GM19193 (cell line): Measurements from ENCODE around the gene PRDM1.

Source experiments
- POLR2A ChIP-seq: IDR thresholded peaks from 4 replicates; pipeline ENCODE4 v1.6.1; 2011; ENCODE audit not compliant: insufficient read depth, insufficient read length; ENCODE audit errors: extremely low read depth

Gene PRDM1

DNA sequence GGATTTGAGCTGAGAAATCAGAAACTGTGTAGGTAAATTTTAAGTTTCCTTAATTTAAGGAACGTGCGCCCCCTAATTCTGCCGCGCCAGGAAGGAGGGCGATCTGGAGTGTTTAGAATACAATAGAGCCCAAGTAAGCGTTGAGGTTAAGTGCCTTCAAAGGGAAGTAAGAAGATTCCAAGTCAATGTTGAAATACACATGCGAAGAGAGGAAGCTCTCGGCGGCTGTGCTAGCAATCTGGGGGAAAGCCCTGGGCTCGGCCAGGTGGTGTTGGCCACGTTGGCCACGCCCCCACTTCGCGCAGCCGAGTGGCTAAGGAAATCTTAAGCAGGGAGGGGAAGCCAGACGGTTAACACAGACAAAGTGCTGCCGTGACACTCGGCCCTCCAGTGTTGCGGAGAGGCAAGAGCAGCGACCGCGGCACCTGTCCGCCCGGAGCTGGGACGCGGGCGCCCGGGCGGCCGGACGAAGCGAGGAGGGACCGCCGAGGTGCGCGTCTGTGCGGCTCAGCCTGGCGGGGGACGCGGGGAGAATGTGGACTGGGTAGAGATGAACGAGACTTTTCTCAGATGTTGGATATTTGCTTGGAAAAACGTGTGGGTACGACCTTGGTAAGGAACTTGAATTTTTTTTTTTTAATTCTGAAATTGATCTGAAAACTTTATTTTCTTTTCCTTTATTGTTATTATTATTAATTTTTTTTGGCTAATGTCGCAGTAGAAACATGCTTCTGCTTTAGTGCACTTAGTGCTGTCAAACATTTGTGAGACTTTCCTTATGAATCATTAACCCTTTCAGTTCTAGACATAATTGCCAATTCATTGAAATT, at the start of gene PRDM1:
PRDM1 (plus strand) TSS at position 353 of the 830 bp plus-strand sequence; CDS start at position 571, 218 bp downstream.
- peak; percentile 93 for TF ChIP-seq POLR2A

DNA sequence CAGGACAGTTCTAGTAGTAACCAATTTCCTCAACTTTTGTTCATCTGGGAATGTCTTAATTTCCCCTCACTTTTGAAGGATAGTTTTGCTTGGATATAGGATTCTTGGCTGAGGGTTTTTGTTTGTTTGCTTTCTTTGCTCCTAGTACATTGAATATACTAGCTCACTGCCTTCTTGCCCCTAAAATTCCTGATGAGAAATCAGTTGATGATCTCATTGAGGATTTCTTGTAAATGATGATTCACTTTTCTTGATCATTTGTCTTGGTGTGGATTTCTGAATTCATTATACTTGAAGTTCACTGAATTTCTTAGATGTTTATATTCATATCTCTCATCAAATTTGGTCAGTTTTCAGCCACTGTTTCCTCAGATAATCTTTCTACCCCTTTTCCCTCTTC, 49.1 kb upstream of the PRDM1 start:
- TF ChIP-seq POLR2A, result no peak

DNA sequence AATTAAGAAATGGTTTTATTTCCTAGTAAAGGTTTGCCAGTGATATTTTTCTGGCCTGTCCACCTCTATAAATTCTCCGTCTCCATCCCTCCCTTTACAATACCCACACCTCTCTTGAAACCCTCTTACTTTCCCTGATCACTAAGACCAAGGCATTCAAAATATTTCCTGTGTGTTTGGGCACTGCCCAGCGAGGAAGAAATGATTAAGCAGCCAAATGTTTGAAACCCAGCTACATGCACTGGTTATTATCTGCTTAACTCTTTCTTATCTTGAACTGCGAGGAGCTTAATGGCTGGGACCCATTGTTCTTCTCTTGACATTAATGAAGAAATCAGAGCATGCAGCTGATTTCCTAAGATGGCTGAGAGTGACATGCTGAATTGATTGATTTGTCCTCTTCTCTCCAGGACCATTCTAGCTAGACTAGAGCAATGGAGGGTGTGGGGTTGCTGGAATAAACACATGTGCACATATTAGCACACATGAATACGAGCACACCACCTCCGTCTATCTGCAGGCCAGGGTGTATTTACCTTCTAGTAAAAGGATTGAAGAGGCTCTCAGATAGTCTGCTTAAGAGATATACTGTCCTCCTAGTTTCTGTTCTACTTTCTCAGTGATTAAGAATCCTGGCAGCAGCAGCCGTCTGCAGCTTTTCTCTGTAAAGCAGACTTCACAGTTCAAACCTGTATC, 46.1 kb upstream of the PRDM1 start:
- TF ChIP-seq POLR2A, result no peak

DNA sequence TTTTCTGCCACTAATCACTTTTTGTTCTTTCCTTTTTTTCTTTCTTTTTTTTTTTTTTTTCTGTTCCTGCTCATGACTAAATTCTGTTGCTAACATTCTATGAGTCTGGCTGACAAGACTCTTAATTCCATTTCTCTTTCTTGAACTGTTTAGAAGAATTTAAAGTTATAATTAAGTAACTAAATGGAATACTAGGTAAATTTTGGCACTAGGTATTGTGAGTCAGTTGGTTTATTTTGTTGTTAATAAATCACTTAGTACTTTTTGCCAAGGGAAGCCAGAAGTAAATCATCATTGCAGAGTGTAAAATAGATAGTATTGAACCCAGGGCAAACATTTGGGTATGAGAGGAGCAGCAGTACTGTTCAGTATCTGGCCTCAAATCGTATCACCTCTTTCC, 42.0 kb upstream of the PRDM1 start:
- no peak for TF ChIP-seq POLR2A

DNA sequence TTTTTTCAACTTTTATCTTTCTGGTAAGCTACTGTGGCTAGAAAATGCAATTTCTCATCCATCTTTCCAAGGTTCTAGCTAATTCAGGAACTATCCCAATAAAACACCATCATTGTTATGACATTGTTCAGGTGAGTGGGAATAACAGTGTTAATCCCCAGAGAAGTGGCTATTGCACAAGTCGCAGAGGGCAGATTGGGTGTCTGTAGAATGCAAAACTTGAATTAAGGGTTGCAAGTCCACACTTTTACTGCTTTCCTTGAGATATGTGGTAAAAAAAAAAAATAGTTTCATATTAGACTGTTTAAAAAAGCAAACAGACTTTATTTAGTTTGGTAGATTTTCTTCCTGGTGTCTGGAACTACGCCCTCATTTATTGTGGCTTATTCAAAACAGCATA, 41.1 kb upstream of the PRDM1 start:
- no peak for TF ChIP-seq POLR2A

DNA sequence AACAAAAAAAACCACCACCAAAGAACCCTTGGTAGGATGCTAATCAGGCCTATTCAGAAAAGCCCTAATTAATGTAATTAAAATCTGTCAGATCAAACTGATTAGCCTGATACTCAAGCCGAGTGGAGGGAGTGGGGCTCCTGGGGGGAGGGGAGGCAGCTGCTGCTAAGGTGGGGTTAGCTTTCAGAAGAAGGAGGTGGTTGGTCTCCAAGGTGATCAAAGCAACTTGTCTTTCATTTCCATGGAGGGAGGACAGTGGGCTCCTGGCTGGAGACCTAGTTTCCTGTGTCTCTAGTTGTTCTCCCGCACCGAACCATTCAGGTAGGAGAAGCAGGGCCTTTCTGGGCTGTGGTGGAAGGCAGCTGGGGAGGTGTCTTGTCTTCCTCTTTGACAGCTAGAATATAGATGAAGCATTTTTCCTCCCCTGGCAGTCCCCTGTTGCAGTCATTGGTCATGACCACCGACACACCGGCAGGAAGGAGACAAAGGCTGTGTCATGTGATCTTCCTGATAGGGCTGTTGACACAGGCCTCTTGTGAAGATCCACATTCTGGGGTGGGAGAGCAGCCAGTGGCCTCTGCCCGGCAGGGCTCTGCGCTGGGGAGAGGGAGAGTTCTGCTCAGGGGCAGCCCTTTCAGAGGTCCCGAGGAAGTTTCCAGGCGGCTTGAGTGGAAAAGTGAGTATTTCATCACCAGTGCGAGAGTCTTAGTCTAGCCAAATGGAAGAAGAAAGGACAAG, 39.9 kb upstream of the PRDM1 start:
- TF ChIP-seq POLR2A, result no peak

DNA sequence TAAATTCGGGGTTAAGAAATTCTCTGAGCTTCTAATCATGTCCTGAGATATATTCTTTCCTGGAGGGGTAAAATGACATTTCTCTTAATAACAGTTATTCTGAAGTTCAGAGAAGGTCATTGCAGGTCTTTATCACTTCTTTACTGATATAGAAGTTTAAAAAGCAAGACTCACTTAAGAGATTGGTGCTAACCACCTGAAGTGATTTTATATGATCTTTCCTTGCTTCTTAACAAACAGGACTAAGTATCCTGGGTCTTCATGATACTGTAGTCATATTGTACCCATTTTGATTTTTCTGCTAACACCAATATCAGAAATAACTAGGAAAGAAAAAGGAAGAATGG, 39.3 kb upstream of the PRDM1 start:
- TF ChIP-seq POLR2A, result no peak

DNA sequence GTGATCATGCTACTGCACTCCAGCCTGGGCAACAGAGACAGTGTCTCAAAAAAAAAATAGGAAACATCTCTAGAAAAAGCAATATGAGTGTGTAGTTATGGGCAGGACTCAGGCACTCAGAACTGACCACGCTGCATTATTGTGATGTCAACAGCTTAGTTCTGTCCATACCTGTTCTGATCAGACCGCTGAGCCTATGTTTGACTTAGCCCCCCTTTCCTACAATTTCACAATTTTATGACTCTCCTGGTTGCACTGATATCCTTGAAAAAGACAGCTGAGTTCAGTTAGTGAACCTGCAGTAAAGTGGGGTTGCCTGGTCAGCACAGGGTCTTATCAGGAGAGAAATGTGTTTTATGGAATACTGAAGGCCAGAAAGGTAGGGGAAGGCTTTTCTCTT, 37.8 kb upstream of the PRDM1 start:
- TF ChIP-seq POLR2A, result no peak

DNA sequence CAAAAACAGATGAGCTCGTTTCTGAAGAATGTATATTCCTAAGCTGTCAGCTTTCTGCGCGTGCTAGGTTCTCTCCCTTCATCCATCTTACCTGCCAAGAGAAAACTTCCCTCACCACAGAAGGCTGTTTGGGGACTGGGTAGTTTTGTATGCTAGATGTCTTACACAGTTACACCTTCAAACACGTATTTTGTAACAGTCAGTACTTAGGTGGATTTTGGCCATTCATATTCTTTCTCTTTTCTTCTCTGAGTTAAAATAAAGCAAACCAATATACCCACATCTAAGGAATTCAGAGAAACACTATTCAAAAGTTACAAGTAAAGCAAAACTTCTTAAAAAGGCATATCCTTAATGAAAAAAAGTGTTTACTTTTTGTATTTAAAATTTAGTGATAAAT, 35.6 kb upstream of the PRDM1 start:
- TF ChIP-seq POLR2A, result no peak

DNA sequence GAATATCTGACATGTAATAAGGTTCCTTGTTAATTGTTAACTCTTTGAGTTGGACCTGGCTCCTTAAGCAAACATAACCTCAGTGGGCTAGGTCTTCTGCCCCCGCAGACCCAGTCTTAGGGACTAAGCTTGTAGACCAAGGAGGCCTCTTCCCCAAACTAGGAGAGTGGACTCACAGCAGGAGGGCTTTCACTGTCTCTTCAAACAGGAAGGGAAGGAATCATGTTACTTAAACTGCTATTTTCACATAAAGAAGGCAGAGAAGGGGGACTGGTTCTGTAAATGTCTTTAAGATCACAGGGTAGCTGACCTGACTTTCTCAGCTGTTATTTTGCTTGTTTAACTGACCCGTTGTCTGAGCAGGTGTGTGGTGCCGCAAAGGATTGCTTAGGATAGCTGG, 34.9 kb upstream of the PRDM1 start:
- TF ChIP-seq POLR2A, result no peak

DNA sequence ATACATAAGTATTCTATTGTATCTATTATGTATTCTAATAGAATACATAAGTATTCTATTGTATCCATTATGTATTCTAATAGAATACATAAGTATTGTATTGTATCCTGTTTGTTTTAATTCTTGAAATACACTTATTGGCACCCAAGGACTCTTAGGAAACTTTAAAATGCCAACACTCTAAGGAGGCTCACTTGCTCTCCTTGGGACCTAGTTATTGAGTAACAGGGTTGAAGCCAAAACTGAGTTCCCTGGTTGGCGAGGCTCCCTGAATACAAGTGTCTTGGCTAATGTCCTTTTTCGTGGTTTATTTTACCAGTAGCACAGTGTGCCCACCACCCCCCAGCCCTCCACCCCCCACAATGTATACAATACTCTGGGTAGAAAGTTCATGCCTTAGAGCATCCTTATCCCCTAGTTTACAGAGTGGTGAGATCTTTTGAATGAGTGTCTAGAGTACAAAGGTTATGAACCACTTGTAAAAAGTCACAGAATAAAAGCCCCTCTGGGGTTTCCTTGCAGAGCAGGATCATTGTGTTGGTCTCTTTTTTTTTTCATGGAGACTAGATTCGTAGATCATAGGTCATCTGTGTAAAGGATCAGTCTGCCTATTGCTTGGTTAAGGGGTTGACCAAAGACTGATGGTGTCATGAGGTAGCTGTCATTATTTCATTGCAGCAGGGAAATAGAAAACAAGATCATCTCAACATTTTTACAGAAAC, 32.5 kb upstream of the PRDM1 start:
- no peak for TF ChIP-seq POLR2A

DNA sequence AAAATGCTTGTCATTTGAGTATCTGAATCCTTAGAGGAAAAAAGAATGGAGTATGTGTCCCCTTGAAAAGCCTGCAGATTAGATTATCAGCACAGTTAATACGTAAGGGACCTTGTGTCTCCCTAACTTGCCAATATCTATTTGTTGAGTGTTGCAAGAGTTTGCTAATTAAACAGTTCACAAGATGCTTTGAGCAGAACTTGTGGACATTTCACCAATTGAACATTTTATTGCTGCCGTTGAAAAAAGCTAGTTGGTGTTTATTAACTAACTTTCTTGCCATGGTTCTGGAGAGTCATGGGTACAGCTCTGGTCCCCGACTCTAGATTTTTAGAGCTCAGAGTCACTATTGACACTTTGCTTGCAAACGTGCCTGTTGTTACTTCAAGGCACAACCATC, 30.6 kb upstream of the PRDM1 start:
- TF ChIP-seq POLR2A, result no peak

DNA sequence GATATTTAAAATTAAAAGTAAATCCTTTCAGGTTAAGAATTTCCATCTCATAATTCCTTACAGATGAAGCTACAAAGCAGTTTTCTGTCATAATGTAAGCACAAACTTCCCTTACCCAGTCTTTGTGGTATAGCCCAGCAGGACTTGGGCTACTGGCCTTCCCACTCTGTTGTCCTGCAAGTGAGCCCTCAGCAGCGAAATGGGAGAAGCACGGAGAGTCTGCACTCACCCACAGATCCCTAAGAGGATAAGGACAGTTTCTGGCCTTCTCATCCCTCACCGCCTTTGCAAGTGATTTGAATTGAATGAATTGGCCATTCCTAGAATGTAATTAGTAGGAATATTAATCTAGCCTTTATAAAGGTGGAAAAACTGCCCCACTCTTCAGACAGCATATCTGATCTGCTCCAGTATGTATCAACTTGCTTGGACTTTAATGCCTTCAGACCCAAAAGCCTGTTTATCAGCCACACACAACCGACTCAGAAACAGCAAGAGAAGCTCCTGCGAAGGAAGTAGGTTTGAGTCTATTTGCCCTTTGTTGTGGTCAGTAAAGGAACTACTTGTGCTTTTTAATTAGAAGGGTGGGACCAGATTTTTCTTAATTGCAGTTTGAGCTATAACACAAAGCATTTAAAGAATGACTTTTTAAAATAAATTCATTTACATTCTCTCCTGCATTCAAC, 29.9 kb upstream of the PRDM1 start:
- TF ChIP-seq POLR2A, result no peak

DNA sequence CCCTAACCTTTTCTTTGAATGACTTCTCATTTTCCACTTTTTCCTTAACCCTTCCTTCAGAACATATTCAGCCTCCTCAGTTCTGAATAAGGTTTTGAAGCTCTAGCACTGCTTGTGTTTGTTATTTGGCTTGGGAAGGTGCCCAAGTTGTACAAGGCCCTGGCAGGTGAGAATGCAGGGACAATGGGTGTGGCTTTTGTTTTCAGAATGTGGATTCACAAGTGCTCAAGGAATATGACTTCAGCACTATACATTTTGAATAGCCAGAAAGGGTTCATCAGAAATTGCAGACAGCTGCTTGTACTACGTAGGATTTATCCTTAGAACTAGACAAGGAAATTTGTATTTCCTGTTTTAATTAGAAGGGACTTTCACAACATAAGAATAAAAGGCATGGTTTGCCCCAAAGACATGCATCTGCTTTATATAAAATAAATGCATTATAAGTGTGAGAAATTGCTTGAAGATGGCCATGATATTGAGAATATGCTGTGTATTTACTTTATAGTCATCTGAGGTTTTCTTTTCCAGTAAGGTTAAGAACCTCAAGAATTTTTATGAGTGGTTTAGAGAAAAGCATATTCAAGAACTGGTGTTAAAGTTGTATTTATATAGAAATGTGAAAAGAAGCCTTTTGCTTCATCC, 29.3 kb upstream of the PRDM1 start:
- no peak for TF ChIP-seq POLR2A
